ENCODE measurements around the gene FEM1C.

The FEM1C gene

DNA sequence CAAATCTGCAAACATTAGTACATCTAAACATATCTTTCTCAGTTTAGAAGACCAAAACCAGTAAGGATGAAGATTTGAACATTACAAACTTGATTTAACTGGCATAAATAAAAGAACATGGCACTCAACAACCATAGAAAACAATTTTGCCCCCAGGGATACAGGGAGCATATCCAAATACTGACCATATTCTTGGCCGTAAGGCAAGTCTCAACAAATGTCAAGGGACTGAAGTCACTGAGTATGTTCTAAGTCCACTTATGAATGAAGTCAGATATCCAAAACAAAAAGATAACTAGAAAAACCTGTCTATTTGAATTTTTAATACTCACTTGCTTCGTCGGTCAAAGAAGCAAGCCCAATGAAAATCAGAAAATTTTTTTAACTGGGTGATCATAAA lies 14.1 kb downstream of the FEM1C start:
- Histone ChIP-seq H3K4me3 (ENCODE audit: low read length in 2 of 2) (no peak overlapping the region), H3K9ac (ENCODE audit: low read depth in 1 of 2, low read length in 2 of 2) (no peak overlapping the region), H3K9me3 (ENCODE audit: control insufficient read depth in 2 of 2, low read length in 2 of 2) (no peaks in the 10 kb centered on the region), H3K27me3 (ENCODE audit: control insufficient read depth in 2 of 2, insufficient read depth in 2 of 2, low read length in 2 of 2) (no peaks in the 10 kb centered on the region), H3K27ac (ENCODE audit: low read depth in 2 of 2, low read length in 2 of 2) (no peak overlapping the region), H3K4me1 (ENCODE audit: control insufficient read depth in 2 of 2, insufficient read depth in 2 of 2, low read length in 2 of 2) (peaks cover 3 to 13% of the 10 kb centered on the region in 2 donors), H3K36me3 (ENCODE audit: control insufficient read depth in 2 of 2, insufficient read depth in 2 of 2, low read length in 2 of 2) (peaks cover 1 to 7% of the 10 kb centered on the region in 2 donors)

DNA sequence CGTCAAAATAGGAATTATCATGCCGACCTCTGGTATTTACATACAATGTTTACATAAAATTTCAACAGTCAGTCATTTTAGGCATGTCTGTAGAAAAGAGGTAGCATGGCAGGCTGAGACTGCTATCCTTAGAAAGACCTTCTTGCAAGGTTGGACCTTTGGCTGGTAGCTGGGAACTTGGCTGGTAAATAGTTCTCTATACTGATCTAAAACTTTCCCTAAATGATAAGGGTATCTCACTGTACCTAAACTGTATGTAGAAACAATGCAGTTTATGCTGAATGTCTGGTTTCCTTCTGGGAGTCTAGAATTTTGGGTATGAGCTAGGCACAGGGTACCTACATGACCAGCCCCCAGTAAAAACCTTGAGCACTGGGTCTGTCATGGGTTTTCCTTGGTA lies 18.0 kb downstream of the FEM1C start:
- Histone ChIP-seq H3K27ac (ENCODE audit: low read depth in 2 of 2, low read length in 2 of 2) (no peak overlapping the region), H3K9me3 (ENCODE audit: control insufficient read depth in 2 of 2, low read length in 2 of 2) (no peaks in the 10 kb centered on the region), H3K9ac (ENCODE audit: low read depth in 1 of 2, low read length in 2 of 2) (no peak overlapping the region), H3K4me1 (ENCODE audit: control insufficient read depth in 2 of 2, insufficient read depth in 2 of 2, low read length in 2 of 2) (peaks cover 4 to 13% of the 10 kb centered on the region in 2 donors), H3K27me3 (ENCODE audit: control insufficient read depth in 2 of 2, insufficient read depth in 2 of 2, low read length in 2 of 2) (no peaks in the 10 kb centered on the region), H3K4me3 (ENCODE audit: low read length in 2 of 2) (no peak overlapping the region), H3K36me3 (ENCODE audit: control insufficient read depth in 2 of 2, insufficient read depth in 2 of 2, low read length in 2 of 2) (peaks cover 22% of the 10 kb centered on the region in 2 donors)

GRCh38 chr5:115524199-115524847 lies 20.3 kb downstream of the FEM1C start:
- Histone ChIP-seq H3K9ac (ENCODE audit: low read depth in 1 of 2, low read length in 2 of 2) (no peak overlapping the region), H3K4me3 (ENCODE audit: low read length in 2 of 2) (no peak overlapping the region), H3K27ac (ENCODE audit: low read depth in 2 of 2, low read length in 2 of 2) (no peak overlapping the region), H3K4me1 (ENCODE audit: control insufficient read depth in 2 of 2, insufficient read depth in 2 of 2, low read length in 2 of 2) (peaks cover 0 to 13% of the 10 kb centered on the region in 2 donors), H3K27me3 (ENCODE audit: control insufficient read depth in 2 of 2, insufficient read depth in 2 of 2, low read length in 2 of 2) (no peaks in the 10 kb centered on the region), H3K9me3 (ENCODE audit: control insufficient read depth in 2 of 2, low read length in 2 of 2) (no peaks in the 10 kb centered on the region), H3K36me3 (ENCODE audit: control insufficient read depth in 2 of 2, insufficient read depth in 2 of 2, low read length in 2 of 2) (peaks cover 22% of the 10 kb centered on the region in 2 donors)

- Histone ChIP-seq H3K9me3 (ENCODE audit: control insufficient read depth in 2 of 2, low read length in 2 of 2) (no peaks in the 10 kb centered on the region), H3K36me3 (ENCODE audit: control insufficient read depth in 2 of 2, insufficient read depth in 2 of 2, low read length in 2 of 2) (peaks cover 22% of the 10 kb centered on the region in 2 donors), H3K27ac (ENCODE audit: low read depth in 2 of 2, low read length in 2 of 2) (peak overlapping the region; percentile 65 to 73)
Observed at GRCh38 chr5:115522832-115523403, 21.7 kb downstream of the FEM1C start.

DNA sequence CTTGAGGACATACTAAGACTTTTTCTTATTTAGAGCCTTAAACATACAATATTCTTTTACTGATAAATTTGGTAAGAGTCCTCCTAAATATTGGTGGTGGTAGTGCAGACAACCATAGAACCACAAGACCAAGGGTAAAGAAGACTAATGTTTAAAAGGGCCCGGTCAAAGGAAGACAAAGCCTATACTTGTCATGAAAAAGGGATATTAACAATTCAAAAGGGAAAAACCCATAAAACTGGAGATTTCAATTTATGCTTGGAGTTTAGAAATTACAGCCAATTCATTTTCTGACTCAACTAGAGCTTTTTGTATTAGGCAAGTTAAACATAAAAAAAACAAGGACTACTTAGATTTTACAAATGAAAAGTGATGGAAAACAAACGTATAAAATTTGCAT lies 24.4 kb downstream of the FEM1C start:
- Histone ChIP-seq H3K36me3 (ENCODE audit: control insufficient read depth in 2 of 2, insufficient read depth in 2 of 2, low read length in 2 of 2) (peaks cover 15 to 19% of the 10 kb centered on the region in 2 donors), H3K9ac (ENCODE audit: low read depth in 1 of 2, low read length in 2 of 2) (no peak overlapping the region), H3K27ac (ENCODE audit: low read depth in 2 of 2, low read length in 2 of 2) (no peak overlapping the region), H3K9me3 (ENCODE audit: control insufficient read depth in 2 of 2, low read length in 2 of 2) (no peaks in the 10 kb centered on the region), H3K4me3 (ENCODE audit: low read length in 2 of 2) (no peak overlapping the region), H3K4me1 (ENCODE audit: control insufficient read depth in 2 of 2, insufficient read depth in 2 of 2, low read length in 2 of 2) (peaks cover 0 to 13% of the 10 kb centered on the region in 2 donors), H3K27me3 (ENCODE audit: control insufficient read depth in 2 of 2, insufficient read depth in 2 of 2, low read length in 2 of 2) (no peaks in the 10 kb centered on the region)

More at GRCh38 chr5:115522832-115523403, 21.7 kb downstream of the FEM1C start:
- Histone ChIP-seq H3K4me1 (ENCODE audit: control insufficient read depth in 2 of 2, insufficient read depth in 2 of 2, low read length in 2 of 2) (peaks cover 0 to 13% of the 10 kb centered on the region in 2 donors), H3K27me3 (ENCODE audit: control insufficient read depth in 2 of 2, insufficient read depth in 2 of 2, low read length in 2 of 2) (no peaks in the 10 kb centered on the region), H3K9ac (ENCODE audit: low read depth in 1 of 2, low read length in 2 of 2) (peak overlapping the region in 1 of 2 donors; percentile 12), H3K4me3 (ENCODE audit: low read length in 2 of 2) (no peak overlapping the region)

DNA sequence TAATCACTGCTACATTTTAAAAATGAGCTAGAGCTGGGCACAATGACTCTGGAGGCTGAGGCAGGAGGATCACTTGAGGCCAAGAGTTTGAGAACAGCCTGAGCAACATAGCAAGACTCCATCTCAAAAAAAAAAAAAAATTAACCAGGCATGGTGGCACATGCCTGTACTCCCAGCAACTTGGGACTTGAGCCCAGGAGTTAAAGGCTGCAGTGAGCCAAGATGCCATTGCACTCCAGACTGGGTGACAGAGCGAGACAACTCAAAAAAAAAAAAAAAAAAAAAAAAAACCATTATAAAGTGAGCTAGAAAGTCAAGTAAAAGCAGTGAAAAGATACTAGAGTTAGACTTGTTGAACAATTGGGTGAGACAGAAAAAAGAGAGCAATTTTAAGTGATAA lies 28.2 kb downstream of the FEM1C start:
- Histone ChIP-seq H3K9me3 (ENCODE audit: control insufficient read depth in 2 of 2, low read length in 2 of 2) (no peaks in the 10 kb centered on the region), H3K36me3 (ENCODE audit: control insufficient read depth in 2 of 2, insufficient read depth in 2 of 2, low read length in 2 of 2) (no peaks in the 10 kb centered on the region), H3K4me3 (ENCODE audit: low read length in 2 of 2) (no peak overlapping the region)

DNA sequence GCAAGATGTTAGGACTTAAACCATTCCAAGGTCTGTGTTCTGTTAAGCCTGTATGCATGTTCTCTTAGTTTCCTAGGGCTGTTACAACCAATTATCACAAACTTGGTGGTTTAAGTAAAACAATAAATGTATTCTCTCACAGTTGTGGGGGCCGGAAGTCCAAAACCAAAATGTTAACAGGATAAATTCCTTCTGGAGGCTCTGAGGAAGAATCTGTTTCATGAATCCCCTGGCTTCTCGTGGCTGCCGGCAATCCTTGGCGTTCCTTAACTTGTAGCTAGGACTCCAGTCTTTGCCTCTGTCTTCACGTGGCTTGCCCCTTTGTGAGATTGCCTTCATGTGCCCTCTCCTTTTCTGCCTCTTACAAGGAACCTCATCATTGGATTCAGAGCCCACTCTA lies 30.4 kb downstream of the FEM1C start:
- H3K36me3 ChIP-seq (ENCODE audit: control insufficient read depth in 2 of 2, insufficient read depth in 2 of 2, low read length in 2 of 2) = no peaks in the 10 kb centered on the region
- no peaks in the 10 kb centered on the region for H3K4me1 ChIP-seq (ENCODE audit: control insufficient read depth in 2 of 2, insufficient read depth in 2 of 2, low read length in 2 of 2)
- H3K27me3 ChIP-seq (ENCODE audit: control insufficient read depth in 2 of 2, insufficient read depth in 2 of 2, low read length in 2 of 2) = no peaks in the 10 kb centered on the region
- H3K9ac ChIP-seq (ENCODE audit: low read depth in 1 of 2, low read length in 2 of 2) = no peak overlapping the region
- H3K4me3 ChIP-seq (ENCODE audit: low read length in 2 of 2) = no peak overlapping the region
- no peaks in the 10 kb centered on the region for H3K9me3 ChIP-seq (ENCODE audit: control insufficient read depth in 2 of 2, low read length in 2 of 2)
- H3K27ac ChIP-seq (ENCODE audit: low read depth in 2 of 2, low read length in 2 of 2) = no peak overlapping the region

More for the DNA sequence above, 28.2 kb downstream of the FEM1C start:
- Histone ChIP-seq H3K4me1 (ENCODE audit: control insufficient read depth in 2 of 2, insufficient read depth in 2 of 2, low read length in 2 of 2) (no peaks in the 10 kb centered on the region), H3K27ac (ENCODE audit: low read depth in 2 of 2, low read length in 2 of 2) (no peak overlapping the region), H3K27me3 (ENCODE audit: control insufficient read depth in 2 of 2, insufficient read depth in 2 of 2, low read length in 2 of 2) (no peaks in the 10 kb centered on the region), H3K9ac (ENCODE audit: low read depth in 1 of 2, low read length in 2 of 2) (no peak overlapping the region)

DNA sequence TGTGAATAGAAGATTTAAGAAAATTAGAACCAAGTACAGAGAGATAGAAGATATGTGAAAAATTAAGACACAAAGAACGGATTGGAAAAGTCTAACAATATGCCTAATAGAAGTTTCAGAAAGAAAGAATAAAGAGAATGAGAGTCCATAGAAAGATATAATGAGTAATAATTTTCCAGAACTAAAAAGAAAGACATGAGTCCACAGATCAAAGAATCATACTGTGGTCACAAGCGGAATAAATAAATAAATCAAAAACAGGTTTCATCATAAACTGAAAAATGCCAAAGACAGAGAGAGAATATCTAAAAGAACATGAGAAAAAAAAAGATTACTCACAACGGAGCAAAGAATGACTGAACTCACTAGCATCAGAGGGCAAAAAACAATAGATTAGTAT lies 32.9 kb downstream of the FEM1C start:
- H3K27ac ChIP-seq (ENCODE audit: low read depth in 2 of 2, low read length in 2 of 2) = no peak overlapping the region
- no peaks in the 10 kb centered on the region for H3K27me3 ChIP-seq (ENCODE audit: control insufficient read depth in 2 of 2, insufficient read depth in 2 of 2, low read length in 2 of 2)
- H3K36me3 ChIP-seq (ENCODE audit: control insufficient read depth in 2 of 2, insufficient read depth in 2 of 2, low read length in 2 of 2) = no peaks in the 10 kb centered on the region
- H3K9me3 ChIP-seq (ENCODE audit: control insufficient read depth in 2 of 2, low read length in 2 of 2) = no peaks in the 10 kb centered on the region
- no peak overlapping the region for H3K9ac ChIP-seq (ENCODE audit: low read depth in 1 of 2, low read length in 2 of 2)
- no peaks in the 10 kb centered on the region for H3K4me1 ChIP-seq (ENCODE audit: control insufficient read depth in 2 of 2, insufficient read depth in 2 of 2, low read length in 2 of 2)
- no peak overlapping the region for H3K4me3 ChIP-seq (ENCODE audit: low read length in 2 of 2)

GRCh38 chr5:115510145-115510645 lies 34.4 kb downstream of the FEM1C start:
- Histone ChIP-seq H3K4me1 (ENCODE audit: control insufficient read depth in 2 of 2, insufficient read depth in 2 of 2, low read length in 2 of 2) (no peaks in the 10 kb centered on the region), H3K9me3 (ENCODE audit: control insufficient read depth in 2 of 2, low read length in 2 of 2) (no peaks in the 10 kb centered on the region), H3K4me3 (ENCODE audit: low read length in 2 of 2) (no peak overlapping the region), H3K27me3 (ENCODE audit: control insufficient read depth in 2 of 2, insufficient read depth in 2 of 2, low read length in 2 of 2) (no peaks in the 10 kb centered on the region), H3K27ac (ENCODE audit: low read depth in 2 of 2, low read length in 2 of 2) (no peak overlapping the region), H3K9ac (ENCODE audit: low read depth in 1 of 2, low read length in 2 of 2) (no peak overlapping the region), H3K36me3 (ENCODE audit: control insufficient read depth in 2 of 2, insufficient read depth in 2 of 2, low read length in 2 of 2) (no peaks in the 10 kb centered on the region)

GRCh38 chr5:115509547-115509946 lies 35.0 kb downstream of the FEM1C start:
- no peaks in the 10 kb centered on the region for H3K9me3 ChIP-seq (ENCODE audit: control insufficient read depth in 2 of 2, low read length in 2 of 2)
- H3K9ac ChIP-seq (ENCODE audit: low read depth in 1 of 2, low read length in 2 of 2) = no peak overlapping the region
- H3K4me3 ChIP-seq (ENCODE audit: low read length in 2 of 2) = no peak overlapping the region
- H3K27ac ChIP-seq (ENCODE audit: low read depth in 2 of 2, low read length in 2 of 2) = no peak overlapping the region
- no peaks in the 10 kb centered on the region for H3K27me3 ChIP-seq (ENCODE audit: control insufficient read depth in 2 of 2, insufficient read depth in 2 of 2, low read length in 2 of 2)
- no peaks in the 10 kb centered on the region for H3K4me1 ChIP-seq (ENCODE audit: control insufficient read depth in 2 of 2, insufficient read depth in 2 of 2, low read length in 2 of 2)
- no peaks in the 10 kb centered on the region for H3K36me3 ChIP-seq (ENCODE audit: control insufficient read depth in 2 of 2, insufficient read depth in 2 of 2, low read length in 2 of 2)

Data from mucosa of rectum (tissue), 2 donors.